ENCODE data around the gene NDRG4. TPM values are rescaled to one million over a fixed set of nuclear protein-coding genes. Genes with fewer than 3 reads are reported as not detected.

Gene NDRG4
- total RNA-seq, 1 experiment from 2014 or later = 8.6 TPM

DNA sequence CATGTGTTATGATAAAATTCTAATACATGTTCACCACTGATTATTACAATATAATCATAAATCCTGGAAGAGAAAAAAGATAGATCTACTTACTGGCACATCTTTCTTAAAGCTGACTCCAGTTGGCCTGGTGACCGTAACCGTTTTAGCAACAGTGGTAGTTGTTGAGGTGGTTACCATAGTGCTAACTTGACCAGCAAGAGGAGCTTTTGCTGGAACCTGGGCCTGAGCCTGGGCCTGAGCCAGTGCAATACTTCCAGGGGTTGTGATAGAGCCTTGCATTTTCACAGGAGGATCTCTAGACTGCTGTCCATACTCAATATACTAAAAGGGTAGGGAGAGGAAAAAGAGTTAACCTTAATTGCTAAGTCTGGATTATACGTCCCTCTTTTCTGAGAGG lies 51.6 kb downstream of the NDRG4 start (continued):
- TF ChIP-seq POLR2AphosphoS5 (IDR thresholded peaks at IDR 0.05; ENCODE audit: low read depth, low read length) = no peak
- no peak for TF ChIP-seq POLR2A (IDR thresholded peaks at IDR 0.05; ENCODE audit: borderline replicate concordance, extremely low read depth, insufficient read depth, insufficient read length)
- TF ChIP-seq, protein P1, sequence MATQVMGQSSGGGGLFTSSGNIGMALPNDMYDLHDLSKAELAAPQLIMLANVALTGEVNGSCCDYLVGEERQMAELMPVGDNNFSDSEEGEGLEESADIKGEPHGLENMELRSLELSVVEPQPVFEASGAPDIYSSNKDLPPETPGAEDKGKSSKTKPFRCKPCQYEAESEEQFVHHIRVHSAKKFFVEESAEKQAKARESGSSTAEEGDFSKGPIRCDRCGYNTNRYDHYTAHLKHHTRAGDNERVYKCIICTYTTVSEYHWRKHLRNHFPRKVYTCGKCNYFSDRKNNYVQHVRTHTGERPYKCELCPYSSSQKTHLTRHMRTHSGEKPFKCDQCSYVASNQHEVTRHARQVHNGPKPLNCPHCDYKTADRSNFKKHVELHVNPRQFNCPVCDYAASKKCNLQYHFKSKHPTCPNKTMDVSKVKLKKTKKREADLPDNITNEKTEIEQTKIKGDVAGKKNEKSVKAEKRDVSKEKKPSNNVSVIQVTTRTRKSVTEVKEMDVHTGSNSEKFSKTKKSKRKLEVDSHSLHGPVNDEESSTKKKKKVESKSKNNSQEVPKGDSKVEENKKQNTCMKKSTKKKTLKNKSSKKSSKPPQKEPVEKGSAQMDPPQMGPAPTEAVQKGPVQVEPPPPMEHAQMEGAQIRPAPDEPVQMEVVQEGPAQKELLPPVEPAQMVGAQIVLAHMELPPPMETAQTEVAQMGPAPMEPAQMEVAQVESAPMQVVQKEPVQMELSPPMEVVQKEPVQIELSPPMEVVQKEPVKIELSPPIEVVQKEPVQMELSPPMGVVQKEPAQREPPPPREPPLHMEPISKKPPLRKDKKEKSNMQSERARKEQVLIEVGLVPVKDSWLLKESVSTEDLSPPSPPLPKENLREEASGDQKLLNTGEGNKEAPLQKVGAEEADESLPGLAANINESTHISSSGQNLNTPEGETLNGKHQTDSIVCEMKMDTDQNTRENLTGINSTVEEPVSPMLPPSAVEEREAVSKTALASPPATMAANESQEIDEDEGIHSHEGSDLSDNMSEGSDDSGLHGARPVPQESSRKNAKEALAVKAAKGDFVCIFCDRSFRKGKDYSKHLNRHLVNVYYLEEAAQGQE (IDR thresholded peaks at IDR 0.05; ENCODE audit: low read depth) = no peak
- TF ChIP-seq YY1 (IDR thresholded peaks at IDR 0.05; ENCODE audit: extremely low read depth, insufficient replicate concordance, low read depth, low read length) = no peak
- no peak for TF ChIP-seq ZNF274 (IDR thresholded peaks at IDR 0.05; ENCODE audit: low read depth, low read length)
- no peak for TF ChIP-seq CBX3 (IDR thresholded peaks at IDR 0.05; ENCODE audit: low read depth)

DNA sequence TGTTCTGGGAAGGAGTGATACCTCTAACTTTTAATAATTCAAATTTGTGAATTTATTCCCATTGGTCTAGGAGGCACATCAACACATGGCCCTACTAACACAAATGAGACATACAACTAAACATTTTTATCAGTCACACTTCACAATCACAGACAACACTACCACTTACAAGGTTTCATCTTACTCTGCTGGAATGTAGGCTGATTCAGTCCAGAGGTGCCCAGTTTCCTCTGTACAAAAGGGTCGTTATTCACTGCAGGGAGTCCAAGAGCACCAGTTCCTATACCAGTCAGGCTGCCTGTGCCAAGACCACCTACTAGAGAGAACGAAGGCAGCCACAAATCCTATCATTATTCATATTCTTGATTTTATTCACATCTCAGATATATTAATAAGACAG lies 56.7 kb downstream of the NDRG4 start:
- ATAC-seq = no peak
- no TSS peak for BruUV-seq (replicated peaks)
- TF ChIP-seq TCF7L2 (IDR thresholded peaks at IDR 0.05; ENCODE audit: borderline replicate concordance, extremely low read depth, insufficient read depth, insufficient read length) (no peak), EGR1 (IDR thresholded peaks at IDR 0.05; ENCODE audit: low read depth) (no peak), SP1 (IDR thresholded peaks at IDR 0.05; ENCODE audit: low read depth) (no peak), JUND (IDR thresholded peaks at IDR 0.05) (no peak), EZH2 (IDR thresholded peaks at IDR 0.05) (no peak), POLR2A (IDR thresholded peaks at IDR 0.05; ENCODE audit: borderline replicate concordance, extremely low read depth, insufficient read depth, insufficient read length) (no peak), SIN3A (IDR thresholded peaks at IDR 0.05; ENCODE audit: low read depth) (no peak), EZH2phosphoT487 (IDR thresholded peaks at IDR 0.05; ENCODE audit: borderline replicate concordance) (no peak), ZNF274 (IDR thresholded peaks at IDR 0.05; ENCODE audit: low read depth, low read length) (no peak)
- TF ChIP-seq, protein P2, sequence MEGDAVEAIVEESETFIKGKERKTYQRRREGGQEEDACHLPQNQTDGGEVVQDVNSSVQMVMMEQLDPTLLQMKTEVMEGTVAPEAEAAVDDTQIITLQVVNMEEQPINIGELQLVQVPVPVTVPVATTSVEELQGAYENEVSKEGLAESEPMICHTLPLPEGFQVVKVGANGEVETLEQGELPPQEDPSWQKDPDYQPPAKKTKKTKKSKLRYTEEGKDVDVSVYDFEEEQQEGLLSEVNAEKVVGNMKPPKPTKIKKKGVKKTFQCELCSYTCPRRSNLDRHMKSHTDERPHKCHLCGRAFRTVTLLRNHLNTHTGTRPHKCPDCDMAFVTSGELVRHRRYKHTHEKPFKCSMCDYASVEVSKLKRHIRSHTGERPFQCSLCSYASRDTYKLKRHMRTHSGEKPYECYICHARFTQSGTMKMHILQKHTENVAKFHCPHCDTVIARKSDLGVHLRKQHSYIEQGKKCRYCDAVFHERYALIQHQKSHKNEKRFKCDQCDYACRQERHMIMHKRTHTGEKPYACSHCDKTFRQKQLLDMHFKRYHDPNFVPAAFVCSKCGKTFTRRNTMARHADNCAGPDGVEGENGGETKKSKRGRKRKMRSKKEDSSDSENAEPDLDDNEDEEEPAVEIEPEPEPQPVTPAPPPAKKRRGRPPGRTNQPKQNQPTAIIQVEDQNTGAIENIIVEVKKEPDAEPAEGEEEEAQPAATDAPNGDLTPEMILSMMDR (IDR thresholded peaks at IDR 0.05 in 2 of 3, conservative IDR thresholded peaks at IDR 0.05 in 1 of 3; ENCODE audit: borderline replicate concordance in 1 of 3, insufficient read depth in 1 of 3, low read depth in 2 of 3, low read length in 2 of 3) = no peak
- TF ChIP-seq, protein P3, sequence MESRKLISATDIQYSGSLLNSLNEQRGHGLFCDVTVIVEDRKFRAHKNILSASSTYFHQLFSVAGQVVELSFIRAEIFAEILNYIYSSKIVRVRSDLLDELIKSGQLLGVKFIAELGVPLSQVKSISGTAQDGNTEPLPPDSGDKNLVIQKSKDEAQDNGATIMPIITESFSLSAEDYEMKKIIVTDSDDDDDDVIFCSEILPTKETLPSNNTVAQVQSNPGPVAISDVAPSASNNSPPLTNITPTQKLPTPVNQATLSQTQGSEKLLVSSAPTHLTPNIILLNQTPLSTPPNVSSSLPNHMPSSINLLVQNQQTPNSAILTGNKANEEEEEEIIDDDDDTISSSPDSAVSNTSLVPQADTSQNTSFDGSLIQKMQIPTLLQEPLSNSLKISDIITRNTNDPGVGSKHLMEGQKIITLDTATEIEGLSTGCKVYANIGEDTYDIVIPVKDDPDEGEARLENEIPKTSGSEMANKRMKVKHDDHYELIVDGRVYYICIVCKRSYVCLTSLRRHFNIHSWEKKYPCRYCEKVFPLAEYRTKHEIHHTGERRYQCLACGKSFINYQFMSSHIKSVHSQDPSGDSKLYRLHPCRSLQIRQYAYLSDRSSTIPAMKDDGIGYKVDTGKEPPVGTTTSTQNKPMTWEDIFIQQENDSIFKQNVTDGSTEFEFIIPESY (IDR thresholded peaks at IDR 0.05; ENCODE audit: extremely low read depth, insufficient replicate concordance, low read length) = no peak

More for the DNA sequence above, 56.7 kb downstream of the NDRG4 start:
- Histone ChIP-seq H3K4me3 (replicated peaks in 1 of 2; ENCODE audit: low read depth in 1 of 2, low read length in 2 of 2) (no peak overlapping the region), H3K9me2 (ENCODE audit: insufficient read depth) (no peaks in the 10 kb centered on the region), H3K36me3 (ENCODE audit: control insufficient read depth in 1 of 2, insufficient read depth in 2 of 2, low read length in 2 of 2) (peaks cover 63 to 78% of the 10 kb centered on the region in 2 experiments), H3K79me2 (ENCODE audit: insufficient read depth, low read length) (peaks cover 61% of the 10 kb centered on the region), H3K4me1 (ENCODE audit: control insufficient read depth in 1 of 2, insufficient read depth in 2 of 2, low read length in 2 of 2) (no peaks in the 10 kb centered on the region), H3K9me3 (ENCODE audit: control insufficient read depth in 1 of 2, insufficient read depth in 1 of 2, low read depth in 1 of 2, low read length in 2 of 2) (no peaks in the 10 kb centered on the region), H3K27me3 (ENCODE audit: insufficient read depth, low read length) (no peaks in the 10 kb centered on the region), H3K9ac (ENCODE audit: low read length) (no peak overlapping the region), H4K20me1 (ENCODE audit: insufficient read depth) (no peaks in the 10 kb centered on the region), H3K4me2 (ENCODE audit: low read length) (no peak overlapping the region), H3K27ac (ENCODE audit: low read depth, low read length) (no peak overlapping the region), H2AFZ (ENCODE audit: low read depth, low read length, poor library complexity, severe bottlenecking) (no peak overlapping the region)
- ChIA-PET CTCF (no interaction called here), POLR2A (no interaction called here), RAD21 (ENCODE audit: low non-redundant PET in 1 of 2, low total read pairs in 2 of 2, uncharacterized antibody in 2 of 2, unreplicated experiment in 2 of 2) (no interaction called here)
- DNase-seq (ENCODE audit: low read depth, low spot score) = no peak
- intact Hi-C loops (cut with micrococcal nuclease) = no loop called here

Measured in HCT116 (cell line).